Ishikawa (cell line): ENCODE data around the gene SPATA9.

ENCODE experiments used
- CEBPB ChIP-seq: IDR thresholded peaks from 2 replicates; pipeline ENCODE4 v1.6.1; 2012
- CREB1 ChIP-seq: IDR thresholded peaks from 2 replicates; pipeline ENCODE4 v1.6.1; 2012; ENCODE audit warnings: low read depth
- EGR1 ChIP-seq: IDR thresholded peaks from 2 replicates; pipeline ENCODE4 v1.6.1; 2012
- EP300 ChIP-seq: IDR thresholded peaks from 2 replicates; pipeline ENCODE4 v1.6.1; 2012; ENCODE audit warnings: borderline replicate concordance
- NFIC ChIP-seq: IDR thresholded peaks from 2 replicates; pipeline ENCODE4 v1.6.1; 2012
- TAF1 ChIP-seq: IDR thresholded peaks from 2 replicates; pipeline ENCODE4 v1.6.1; 2012; ENCODE audit warnings: low read depth, mild to moderate bottlenecking
- TEAD4 ChIP-seq: IDR thresholded peaks from 2 replicates; pipeline ENCODE4 v1.6.1; 2012
- ZBTB7A ChIP-seq: IDR thresholded peaks from 2 replicates; pipeline ENCODE4 v1.6.1; 2012; ENCODE audit warnings: low read depth
- TF ChIP-seq, protein P1 (sequence below): IDR thresholded peaks from 2 replicates; pipeline ENCODE4 v1.6.1; 2012

GRCh38 chr5:95667061-95667618 lies 15.7 kb downstream of the SPATA9 start:
- TF ChIP-seq EP300 (no peak), CREB1 (no peak), TAF1 (no peak), EGR1 (no peak), TEAD4 (no peak), ZBTB7A (no peak), NFIC (no peak), CEBPB (no peak)
- TF ChIP-seq, protein P1, sequence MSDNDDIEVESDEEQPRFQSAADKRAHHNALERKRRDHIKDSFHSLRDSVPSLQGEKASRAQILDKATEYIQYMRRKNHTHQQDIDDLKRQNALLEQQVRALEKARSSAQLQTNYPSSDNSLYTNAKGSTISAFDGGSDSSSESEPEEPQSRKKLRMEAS = no peak
